A549 (cell line): ENCODE data around the gene SNAP25. TPM values are rescaled to one million over a fixed set of nuclear protein-coding genes. Genes with fewer than 3 reads are reported as not detected.

Experiments used
- ATAC-seq, 2 experiments: fragments of 200-7000 bp in 1 of 2; fragments of >200 bp in 1 of 2; cut with Nextera tagmentation in 1 of 2; cut with Tn5 transposase in 1 of 2; 3 replicates each; pipeline versions ENCODE4 v1.8.0 to v1.9.1; 2018 to 2020; ENCODE audit warnings: mild to moderate bottlenecking in 1 of 2, moderate library complexity in 1 of 2
- CTCF ChIA-PET: fragments of 300-600 bp; sonication (Branson Sonifier 250); formaldehyde crosslinking; extraction: SDS; loops from one replicate; lab custom pipeline; 2021; ENCODE audit warnings: antibody characterized with exemption, inconsistent platforms; lab: Yijun Ruan, JAX
- POLR2A ChIA-PET: fragments of 350-600 bp; formaldehyde crosslinking; extraction: SDS; loops from one replicate; lab custom pipeline; 2021; ENCODE audit warnings: antibody characterized with exemption, inconsistent platforms; lab: Yijun Ruan, JAX
- DNase-seq, 2 experiments: peaks; one replicate each; pipeline versions ENCODE4 v3.0.0 to v3.0.0-alpha.2; 2011 to 2016; ENCODE audit warnings: low read depth in 1 of 2, low spot score in 1 of 2
- FAIRE-seq: peaks from 2 replicates; lab custom pipeline; 2011; peaks lifted over from hg19 to GRCh38; lab: Jason Lieb, UNC
- H3K27ac ChIP-seq, 2 experiments: fragments of >200 bp; sonication (Bioruptor Twin); formaldehyde crosslinking; 3 replicates each; pipeline ENCODE4 v1.5.1; 2016 to 2017
- H3K4me1 ChIP-seq: fragments of >200 bp; sonication (Bioruptor Twin); formaldehyde crosslinking; 3 replicates; pipeline ENCODE4 v1.6.1; 2016
- H3K4me2 ChIP-seq: fragments of >200 bp; sonication (Bioruptor Twin); formaldehyde crosslinking; 3 replicates; pipeline ENCODE4 v1.6.1; 2016
- H3K4me3 ChIP-seq: fragments of >200 bp; sonication (Bioruptor Twin); formaldehyde crosslinking; 3 replicates; pipeline ENCODE4 v1.5.1; 2016
- H3K9me3 ChIP-seq: fragments of >200 bp; sonication (Bioruptor Twin); formaldehyde crosslinking; 3 replicates; pipeline ENCODE4 v1.6.1; 2016
- BHLHE40 ChIP-seq: IDR thresholded peaks from 2 replicates; pipeline ENCODE4 v1.6.1; 2012; ENCODE audit warnings: low read depth, low read length, inconsistent platforms
- CBX8 ChIP-seq: fragments of 200-600 bp; sonication (generic); IDR thresholded peaks from 2 replicates; pipeline ENCODE4 v1.6.1; 2016
- CEBPB ChIP-seq, 2 experiments: fragments of >200 bp in 1 of 2; sonication (Bioruptor Twin) in 1 of 2; formaldehyde crosslinking in 1 of 2; IDR thresholded peaks; 2 replicates each; pipeline ENCODE4 v1.6.1; 2012 to 2016
- CHD2 ChIP-seq: fragments of 150-350 bp; IDR thresholded peaks from 2 replicates; pipeline ENCODE4 v1.6.1; 2014; ENCODE audit warnings: low read length; ENCODE audit not compliant: partially characterized antibody
- EHF ChIP-seq: fragments of 250-450 bp; sonication (Bioruptor Pico); IDR thresholded peaks from 2 replicates; pipeline ENCODE4 v1.5.0; 2020; ENCODE audit warnings: mild to moderate bottlenecking
- EHMT2 ChIP-seq: fragments of 200-600 bp; sonication (generic); IDR thresholded peaks from 2 replicates; pipeline ENCODE4 v1.6.1; 2016; ENCODE audit warnings: antibody characterized with exemption, low read depth, mild to moderate bottlenecking, moderate library complexity
- GATA3 ChIP-seq: IDR thresholded peaks from 2 replicates; pipeline ENCODE4 v1.6.1; 2012; ENCODE audit warnings: borderline replicate concordance
- HEYL ChIP-seq: fragments of 250-450 bp; sonication (Bioruptor Pico); IDR thresholded peaks from 2 replicates; pipeline ENCODE4 v1.8.0; 2021; ENCODE audit warnings: mild to moderate bottlenecking, moderate library complexity
- MAZ ChIP-seq: fragments of 150-350 bp; IDR thresholded peaks from 2 replicates; pipeline ENCODE4 v1.6.1; 2014; ENCODE audit warnings: antibody characterized with exemption, low read depth, low read length, borderline replicate concordance
- MYC ChIP-seq: IDR thresholded peaks from 2 replicates; pipeline ENCODE4 v1.6.1; 2012; ENCODE audit warnings: mild to moderate bottlenecking, inconsistent platforms, low read length, improper control_type of control experiment, borderline replicate concordance
- NPAS2 ChIP-seq: fragments of 250-450 bp; sonication (Bioruptor Pico); IDR thresholded peaks from 2 replicates; pipeline ENCODE4 v1.8.0; 2022; ENCODE audit warnings: mild to moderate bottlenecking, moderate library complexity, borderline replicate concordance
- POLR2AphosphoS2 ChIP-seq: conservative IDR thresholded peaks from 2 replicates; pipeline ENCODE4 v1.6.1; 2012; ENCODE audit warnings: low read length, improper control_type of control experiment, inconsistent platforms
- RARB ChIP-seq: fragments of 250-450 bp; sonication (Bioruptor Pico); IDR thresholded peaks from 2 replicates; pipeline ENCODE4 v1.8.0; 2021; ENCODE audit warnings: mild to moderate bottlenecking, moderate library complexity
- RCOR1 ChIP-seq: fragments of 150-350 bp; IDR thresholded peaks from 2 replicates; pipeline ENCODE4 v1.6.1; 2014; ENCODE audit warnings: antibody characterized with exemption, low read length, low read depth
- RNF2 ChIP-seq: fragments of 200-600 bp; sonication (generic); IDR thresholded peaks from 2 replicates; pipeline ENCODE4 v1.6.1; 2016; ENCODE audit warnings: low read depth, mild to moderate bottlenecking, antibody characterized with exemption, moderate library complexity, borderline replicate concordance
- TFCP2L1 ChIP-seq: fragments of 250-450 bp; sonication (Bioruptor Pico); IDR thresholded peaks from 2 replicates; pipeline ENCODE4 v1.5.0; 2021; ENCODE audit warnings: mild to moderate bottlenecking
- TP53 ChIP-seq: fragments of 250-450 bp; sonication (Bioruptor Pico); IDR thresholded peaks from 2 replicates; pipeline ENCODE4 v1.5.0; 2021; ENCODE audit warnings: mild to moderate bottlenecking, moderate library complexity
- ZNF302 ChIP-seq: fragments of 250-450 bp; sonication (Bioruptor Pico); IDR thresholded peaks from 2 replicates; pipeline ENCODE4 v1.9.0; 2021; ENCODE audit warnings: inconsistent platforms, mild to moderate bottlenecking, moderate library complexity
- ZSCAN20 ChIP-seq: fragments of 250-450 bp; sonication (Bioruptor Pico); IDR thresholded peaks from 2 replicates; pipeline ENCODE4 v1.8.0; 2022; ENCODE audit warnings: mild to moderate bottlenecking, moderate library complexity
- WGBS: methylation state at CpG from one replicate; pipeline ENCODE4 v1.1.6; 2017; ENCODE audit errors: missing lambda C conversion rate; 5-methylcytosine and 5-hydroxymethylcytosine counted together
- polyA plus RNA-seq, 4 experiments: library from polyadenylated mRNA; depleted of rRNA in 3 of 4; stranded (reverse); fragments of >200 nt; fragmentation: RNase III in 1 of 4; extraction: RNeasy Plus Mini Kit Qiagen cat#74134 plus additional on column Dnase treatment in 1 of 4; gene quantifications; 2 replicates in 3 of 4; 3 replicates in 1 of 4; pipeline ENCODE4 v1.2.3, GENCODE V29; 2011 to 2017
- TF ChIP-seq, protein P1 (sequence below): fragments of 250-450 bp; sonication (Bioruptor Pico); IDR thresholded peaks from 2 replicates; pipeline ENCODE4 v1.5.0; 2020; ENCODE audit warnings: low read depth, mild to moderate bottlenecking, moderate library complexity
- TF ChIP-seq, protein P2 (sequence below): fragments of 450-650 bp; IDR thresholded peaks from 2 replicates; pipeline ENCODE4 v1.6.1; 2014; ENCODE audit warnings: antibody characterized with exemption
- TF ChIP-seq, protein P3 (sequence below): fragments of >200 bp; sonication (Bioruptor Twin); formaldehyde crosslinking; IDR thresholded peaks from 2 replicates; pipeline ENCODE4 v1.6.1; 2016
- TF ChIP-seq, protein P4 (sequence below): fragments of 150-350 bp; IDR thresholded peaks from 2 replicates; pipeline ENCODE4 v1.6.1; 2014; ENCODE audit warnings: low read depth, mild to moderate bottlenecking, low read length
- TF ChIP-seq, protein P5 (sequence below): fragments of >200 bp; sonication (Bioruptor Twin); formaldehyde crosslinking; IDR thresholded peaks from 3 replicates; pipeline ENCODE4 v1.6.1; 2016
- TF ChIP-seq, protein P6 (sequence below): fragments of 200-600 bp; sonication (generic); IDR thresholded peaks from 2 replicates; pipeline ENCODE4 v1.6.1; 2016; ENCODE audit warnings: antibody characterized with exemption, mild to moderate bottlenecking, moderate library complexity

SNAP25 gene
- polyA plus RNA-seq, 2 of the 4 experiments (the other 2 are of a cell fraction): 39.6 to 53.6 TPM

DNA sequence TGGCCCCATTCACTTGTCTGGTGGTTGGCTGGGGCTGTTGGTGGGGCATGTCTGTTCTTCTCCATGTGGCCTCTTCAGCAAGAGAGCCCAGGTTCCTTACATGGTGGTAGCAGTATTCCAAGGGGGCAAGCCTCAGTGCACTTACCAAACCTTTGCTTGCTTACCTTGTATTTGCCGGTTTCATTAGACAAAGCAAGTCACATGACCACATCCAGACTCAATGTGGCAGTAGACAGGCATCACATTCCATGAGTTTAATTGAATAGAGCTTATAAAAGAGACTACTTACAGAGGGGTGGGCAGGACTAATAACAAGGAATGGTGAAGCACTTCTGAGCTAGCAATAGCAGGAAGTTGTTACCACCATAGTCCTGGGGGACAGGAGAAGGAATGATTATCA lies 78.6 kb downstream of the SNAP25 start:
- FAIRE-seq: no peak
- TF ChIP-seq, protein P1, sequence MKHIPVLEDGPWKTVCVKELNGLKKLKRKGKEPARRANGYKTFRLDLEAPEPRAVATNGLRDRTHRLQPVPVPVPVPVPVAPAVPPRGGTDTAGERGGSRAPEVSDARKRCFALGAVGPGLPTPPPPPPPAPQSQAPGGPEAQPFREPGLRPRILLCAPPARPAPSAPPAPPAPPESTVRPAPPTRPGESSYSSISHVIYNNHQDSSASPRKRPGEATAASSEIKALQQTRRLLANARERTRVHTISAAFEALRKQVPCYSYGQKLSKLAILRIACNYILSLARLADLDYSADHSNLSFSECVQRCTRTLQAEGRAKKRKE (CRISPR knock-in tag): no peak
- TF ChIP-seq MAZ: no peak
- TF ChIP-seq EHMT2: 0 out of 2 replicates have a peak, but pooled peaks have one; percentile 65
- no peak for TF ChIP-seq MYC
- TF ChIP-seq, protein P2, sequence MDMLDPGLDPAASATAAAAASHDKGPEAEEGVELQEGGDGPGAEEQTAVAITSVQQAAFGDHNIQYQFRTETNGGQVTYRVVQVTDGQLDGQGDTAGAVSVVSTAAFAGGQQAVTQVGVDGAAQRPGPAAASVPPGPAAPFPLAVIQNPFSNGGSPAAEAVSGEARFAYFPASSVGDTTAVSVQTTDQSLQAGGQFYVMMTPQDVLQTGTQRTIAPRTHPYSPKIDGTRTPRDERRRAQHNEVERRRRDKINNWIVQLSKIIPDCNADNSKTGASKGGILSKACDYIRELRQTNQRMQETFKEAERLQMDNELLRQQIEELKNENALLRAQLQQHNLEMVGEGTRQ: peak; percentile 47; the same call in 1 of the 2 replicates
- TF ChIP-seq CEBPB (IDR thresholded peaks at IDR 0.05): no peak
- no peak for TF ChIP-seq TFCP2L1 (CRISPR knock-in tag)
- TF ChIP-seq, protein P3, sequence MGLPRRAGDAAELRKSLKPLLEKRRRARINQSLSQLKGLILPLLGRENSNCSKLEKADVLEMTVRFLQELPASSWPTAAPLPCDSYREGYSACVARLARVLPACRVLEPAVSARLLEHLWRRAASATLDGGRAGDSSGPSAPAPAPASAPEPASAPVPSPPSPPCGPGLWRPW: no peak
- TF ChIP-seq, protein P4, sequence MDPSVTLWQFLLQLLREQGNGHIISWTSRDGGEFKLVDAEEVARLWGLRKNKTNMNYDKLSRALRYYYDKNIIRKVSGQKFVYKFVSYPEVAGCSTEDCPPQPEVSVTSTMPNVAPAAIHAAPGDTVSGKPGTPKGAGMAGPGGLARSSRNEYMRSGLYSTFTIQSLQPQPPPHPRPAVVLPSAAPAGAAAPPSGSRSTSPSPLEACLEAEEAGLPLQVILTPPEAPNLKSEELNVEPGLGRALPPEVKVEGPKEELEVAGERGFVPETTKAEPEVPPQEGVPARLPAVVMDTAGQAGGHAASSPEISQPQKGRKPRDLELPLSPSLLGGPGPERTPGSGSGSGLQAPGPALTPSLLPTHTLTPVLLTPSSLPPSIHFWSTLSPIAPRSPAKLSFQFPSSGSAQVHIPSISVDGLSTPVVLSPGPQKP: no peak
- TF ChIP-seq, all 56 proteins: peak for 2
- ChIA-PET POLR2A (interaction anchor here (0.9 to 1.2 kb wide), 2 partner anchors 8 to 55 kb away, joined by 4 read pairs; no protein-coding TSS in a partner anchor), CTCF (interaction anchor here (0.9 to 2.7 kb wide), 11 partner anchors 10 to 679 kb away, joined by 3 to 12 read pairs (median 4); no protein-coding TSS in a partner anchor)
- H3K4me3 ChIP-seq: no peak overlapping the region
- WGBS: 89% methylated on average over 1 of the region's 1 CpG
- H3K9me3 ChIP-seq: no peaks in the 10 kb centered on the region
- H3K4me2 ChIP-seq: no peak overlapping the region
- peak in 1 of 2 experiments; percentile 42; a peak in 3 of 6 replicates for ATAC-seq
- no peak for DNase-seq
- H3K27ac ChIP-seq: peak overlapping the region; percentile 46 to 86; a peak in 5 of 6 replicates
- peaks cover 18% of the 10 kb centered on the region for H3K4me1 ChIP-seq

DNA sequence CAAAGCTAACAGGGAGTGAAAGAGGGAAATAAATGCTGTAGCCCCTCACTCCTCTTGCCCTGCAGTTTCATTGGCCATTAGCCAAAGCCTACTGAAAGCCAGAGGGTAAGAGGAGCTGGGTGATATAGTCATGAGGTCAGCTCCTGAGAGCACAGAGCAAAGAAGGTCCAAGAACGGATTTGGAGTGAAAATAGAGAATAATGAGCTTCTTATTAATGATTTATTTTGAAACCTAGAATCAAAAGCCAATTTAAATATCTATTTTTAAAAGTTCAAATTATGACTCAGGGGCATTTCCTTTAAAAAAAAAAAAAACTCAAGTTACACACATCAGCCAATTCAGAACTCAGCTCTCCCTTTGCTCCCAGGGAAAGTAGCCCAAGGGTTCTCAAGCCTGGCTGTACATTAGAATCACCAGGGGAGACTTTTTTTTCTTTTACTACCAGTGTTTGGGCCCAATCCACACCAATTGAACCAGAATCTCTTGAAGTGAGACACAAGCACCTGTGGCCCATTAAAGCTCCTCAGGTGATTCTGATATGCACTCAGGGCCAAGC lies 79.1 kb downstream of the SNAP25 start:
- no peaks in the 10 kb centered on the region for H3K9me3 ChIP-seq
- ATAC-seq: peak in 1 of 2 experiments; percentile 48; a peak in 3 of 6 replicates
- TF ChIP-seq CBX8 (no peak), EHMT2 (no peak), RCOR1 (no peak), ZNF302 (CRISPR knock-in tag) (no peak), NPAS2 (CRISPR knock-in tag) (no peak), TP53 (CRISPR knock-in tag) (no peak), BHLHE40 (no peak), POLR2AphosphoS2 (no peak), RARB (CRISPR knock-in tag) (no peak), RNF2 (no peak), EHF (CRISPR knock-in tag) (no peak), GATA3 (no peak), ZSCAN20 (CRISPR knock-in tag) (no peak), CHD2 (no peak), HEYL (CRISPR knock-in tag) (no peak)
- TF ChIP-seq, protein P2: no peak
- TF ChIP-seq, protein P5, sequence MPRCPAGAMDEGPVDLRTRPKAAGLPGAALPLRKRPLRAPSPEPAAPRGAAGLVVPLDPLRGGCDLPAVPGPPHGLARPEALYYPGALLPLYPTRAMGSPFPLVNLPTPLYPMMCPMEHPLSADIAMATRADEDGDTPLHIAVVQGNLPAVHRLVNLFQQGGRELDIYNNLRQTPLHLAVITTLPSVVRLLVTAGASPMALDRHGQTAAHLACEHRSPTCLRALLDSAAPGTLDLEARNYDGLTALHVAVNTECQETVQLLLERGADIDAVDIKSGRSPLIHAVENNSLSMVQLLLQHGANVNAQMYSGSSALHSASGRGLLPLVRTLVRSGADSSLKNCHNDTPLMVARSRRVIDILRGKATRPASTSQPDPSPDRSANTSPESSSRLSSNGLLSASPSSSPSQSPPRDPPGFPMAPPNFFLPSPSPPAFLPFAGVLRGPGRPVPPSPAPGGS: no peak
- TF ChIP-seq, protein P6, sequence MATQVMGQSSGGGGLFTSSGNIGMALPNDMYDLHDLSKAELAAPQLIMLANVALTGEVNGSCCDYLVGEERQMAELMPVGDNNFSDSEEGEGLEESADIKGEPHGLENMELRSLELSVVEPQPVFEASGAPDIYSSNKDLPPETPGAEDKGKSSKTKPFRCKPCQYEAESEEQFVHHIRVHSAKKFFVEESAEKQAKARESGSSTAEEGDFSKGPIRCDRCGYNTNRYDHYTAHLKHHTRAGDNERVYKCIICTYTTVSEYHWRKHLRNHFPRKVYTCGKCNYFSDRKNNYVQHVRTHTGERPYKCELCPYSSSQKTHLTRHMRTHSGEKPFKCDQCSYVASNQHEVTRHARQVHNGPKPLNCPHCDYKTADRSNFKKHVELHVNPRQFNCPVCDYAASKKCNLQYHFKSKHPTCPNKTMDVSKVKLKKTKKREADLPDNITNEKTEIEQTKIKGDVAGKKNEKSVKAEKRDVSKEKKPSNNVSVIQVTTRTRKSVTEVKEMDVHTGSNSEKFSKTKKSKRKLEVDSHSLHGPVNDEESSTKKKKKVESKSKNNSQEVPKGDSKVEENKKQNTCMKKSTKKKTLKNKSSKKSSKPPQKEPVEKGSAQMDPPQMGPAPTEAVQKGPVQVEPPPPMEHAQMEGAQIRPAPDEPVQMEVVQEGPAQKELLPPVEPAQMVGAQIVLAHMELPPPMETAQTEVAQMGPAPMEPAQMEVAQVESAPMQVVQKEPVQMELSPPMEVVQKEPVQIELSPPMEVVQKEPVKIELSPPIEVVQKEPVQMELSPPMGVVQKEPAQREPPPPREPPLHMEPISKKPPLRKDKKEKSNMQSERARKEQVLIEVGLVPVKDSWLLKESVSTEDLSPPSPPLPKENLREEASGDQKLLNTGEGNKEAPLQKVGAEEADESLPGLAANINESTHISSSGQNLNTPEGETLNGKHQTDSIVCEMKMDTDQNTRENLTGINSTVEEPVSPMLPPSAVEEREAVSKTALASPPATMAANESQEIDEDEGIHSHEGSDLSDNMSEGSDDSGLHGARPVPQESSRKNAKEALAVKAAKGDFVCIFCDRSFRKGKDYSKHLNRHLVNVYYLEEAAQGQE: no peak
- FAIRE-seq: no peak
- H3K4me2 ChIP-seq: peak overlapping the region; percentile 3; the same call in 2 of the 3 replicates
- H3K4me3 ChIP-seq: no peak overlapping the region
- DNase-seq: no peak
- H3K4me1 ChIP-seq: peaks cover 23% of the 10 kb centered on the region
- H3K27ac ChIP-seq: peak overlapping the region; percentile 46 to 86; a peak in 5 of 6 replicates
- WGBS: 56% methylated on average over 1 of the region's 1 CpG
- ChIA-PET POLR2A (interaction anchor here (0.7 to 1.2 kb wide), 4 partner anchors 8 to 137 kb away, joined by 3 to 4 read pairs (median 4); partner anchors contain the start of gene SLX4IP), CTCF (interaction anchor here (0.6 to 2.7 kb wide), 14 partner anchors 10 to 680 kb away, joined by 3 to 12 read pairs (median 3); no protein-coding TSS in a partner anchor)
